Neural cell (in vitro differentiated cells): ENCODE data around the gene NPNT. TPM values are rescaled to one million over a fixed set of nuclear protein-coding genes. Genes with fewer than 3 reads are reported as not detected.

Source experiments
- H2AFZ ChIP-seq: fragments of 200-600, 300-800 bp; sonication (generic), shearing (Covaris generic); 2 replicates; pipeline ENCODE4 v1.6.0; 2014; ENCODE audit warnings: low read depth, mild to moderate bottlenecking, antibody characterized with exemption, low read length, moderate library complexity
- H3F3A ChIP-seq: fragments of 200-600 bp; shearing (Covaris generic); 2 replicates; pipeline ENCODE4 v1.6.1; 2016; ENCODE audit warnings: mild to moderate bottlenecking, moderate library complexity, mixed read lengths, antibody characterized with exemption, low read length; ENCODE audit not compliant: insufficient read depth, poor library complexity, severe bottlenecking
- H3K27ac ChIP-seq: fragments of 200-600, 300-800 bp; sonication (generic), shearing (Covaris generic); 2 replicates; pipeline ENCODE4 v1.5.1; 2014; ENCODE audit warnings: mild to moderate bottlenecking, low read length, moderate library complexity
- H3K27me3 ChIP-seq: fragments of 300-800, 200-600 bp; sonication (generic), shearing (Covaris generic); 2 replicates; pipeline ENCODE4 v1.6.0; 2014; ENCODE audit warnings: mild to moderate bottlenecking, low read depth, low read length, moderate library complexity; ENCODE audit not compliant: insufficient read depth
- H3K36me3 ChIP-seq: fragments of 300-800, 200-600 bp; sonication (generic), shearing (Covaris generic); 2 replicates; pipeline ENCODE4 v1.5.1; 2014; ENCODE audit warnings: mild to moderate bottlenecking, antibody characterized with exemption, low read length, moderate library complexity; ENCODE audit not compliant: insufficient read depth
- H3K4me2 ChIP-seq: fragments of 300-800, 200-600 bp; sonication (generic), shearing (Covaris generic); 2 replicates; pipeline ENCODE4 v1.6.0; 2014; ENCODE audit warnings: mild to moderate bottlenecking, low read length
- H3K4me3 ChIP-seq: fragments of 300-800, 200-600 bp; sonication (generic), shearing (Covaris generic); 2 replicates; pipeline ENCODE4 v1.5.1; 2014; ENCODE audit warnings: mild to moderate bottlenecking, low read length, moderate library complexity
- H3K79me2 ChIP-seq: fragments of 200-600 bp; shearing (Covaris generic); replicated peaks from 2 replicates; pipeline ENCODE4 v1.6.0; 2014; ENCODE audit warnings: mild to moderate bottlenecking, low read length, moderate library complexity; ENCODE audit not compliant: insufficient read depth
- H3K9ac ChIP-seq: fragments of 300-800, 200-600 bp; sonication (generic), shearing (Covaris generic); 2 replicates; pipeline ENCODE4 v1.6.1; 2016; ENCODE audit warnings: mild to moderate bottlenecking, low read length, mixed read lengths
- H3K9me2 ChIP-seq: fragments of 200-600 bp; shearing (Covaris generic); 2 replicates; pipeline ENCODE4 v1.6.1; 2016; ENCODE audit warnings: mild to moderate bottlenecking, low read length, mixed read lengths; ENCODE audit not compliant: insufficient read depth
- H3K9me3 ChIP-seq: fragments of 200-600, 300-800 bp; sonication (generic), shearing (Covaris generic); 2 replicates; pipeline ENCODE4 v1.6.1; 2016; ENCODE audit warnings: mild to moderate bottlenecking, mixed run types, low read length, moderate library complexity, mixed read lengths
- H4K20me1 ChIP-seq: fragments of 200-600 bp; shearing (Covaris generic); 2 replicates; pipeline ENCODE4 v1.6.1; 2016; ENCODE audit warnings: mild to moderate bottlenecking, mixed run types; ENCODE audit not compliant: insufficient read depth
- CTCF ChIP-seq: fragments of 450-650 bp; IDR thresholded peaks from 2 replicates; pipeline ENCODE4 v1.5.1; 2014; ENCODE audit warnings: antibody characterized with exemption, mild to moderate bottlenecking, moderate library complexity; ENCODE audit not compliant: poor library complexity, severe bottlenecking
- EP300 ChIP-seq: fragments of 450-650 bp; conservative IDR thresholded peaks from 2 replicates; pipeline ENCODE4 v1.6.1; 2014; ENCODE audit warnings: antibody characterized with exemption, mild to moderate bottlenecking, moderate library complexity; ENCODE audit not compliant: poor library complexity, severe bottlenecking
- EZH2 ChIP-seq: fragments of 200-600, 300-800 bp; shearing (Covaris generic), sonication (generic); IDR thresholded peaks from 2 replicates; pipeline ENCODE4 v1.6.1; 2014; ENCODE audit warnings: antibody characterized with exemption, low read length, borderline replicate concordance, mild to moderate bottlenecking; ENCODE audit not compliant: insufficient read depth, poor library complexity, severe bottlenecking
- MXI1 ChIP-seq: fragments of 450-650 bp; conservative IDR thresholded peaks from 2 replicates; pipeline ENCODE4 v1.6.1; 2014; ENCODE audit warnings: antibody characterized with exemption, mild to moderate bottlenecking; ENCODE audit not compliant: poor library complexity, severe bottlenecking
- POLR2AphosphoS5 ChIP-seq: IDR thresholded peaks from 2 replicates; pipeline ENCODE4 v1.6.1; 2012
- RAD21 ChIP-seq: fragments of 450-650 bp; conservative IDR thresholded peaks from 2 replicates; pipeline ENCODE4 v1.6.1; 2014; ENCODE audit warnings: antibody characterized with exemption, mild to moderate bottlenecking, moderate library complexity
- REST ChIP-seq: IDR thresholded peaks from 2 replicates; pipeline ENCODE4 v1.6.1; 2012; ENCODE audit warnings: borderline replicate concordance
- SMC3 ChIP-seq: fragments of 450-650 bp; conservative IDR thresholded peaks from 2 replicates; pipeline ENCODE4 v1.6.1; 2014; ENCODE audit warnings: antibody characterized with exemption, mild to moderate bottlenecking, moderate library complexity; ENCODE audit not compliant: poor library complexity
- TAF1 ChIP-seq: IDR thresholded peaks from 2 replicates; pipeline ENCODE4 v1.6.1; 2012; ENCODE audit warnings: low read depth
- polyA plus RNA-seq: library from polyadenylated mRNA; depleted of rRNA; stranded (reverse); fragments of >200 nt; gene quantifications from 2 replicates; pipeline ENCODE4 v1.2.3, GENCODE V29; 2014

The NPNT gene
- polyA plus RNA-seq, 1 donor from 2014 or later, result 2.6 TPM

- no peaks in the 10 kb centered on the region for H4K20me1 ChIP-seq
- TF ChIP-seq REST (no peak), EZH2 (no peak), SMC3 (no peak), MXI1 (no peak), TAF1 (no peak), RAD21 (no peak)
- no peaks in the 10 kb centered on the region for H3K27me3 ChIP-seq
- no peaks in the 10 kb centered on the region for H3K9me2 ChIP-seq
- no peak overlapping the region for H2AFZ ChIP-seq
- H3K27ac ChIP-seq, result no peak overlapping the region
- H3K79me2 ChIP-seq, result no peaks in the 10 kb centered on the region
- no peak overlapping the region for H3K9ac ChIP-seq
- no peak overlapping the region for H3K4me3 ChIP-seq
- no peaks in the 10 kb centered on the region for H3K36me3 ChIP-seq
- no peak overlapping the region for H3K4me2 ChIP-seq
- no peaks in the 10 kb centered on the region for H3K9me3 ChIP-seq
- H3F3A ChIP-seq, result no peaks in the 10 kb centered on the region
Measured at GRCh38 chr4:105998171-105999063, 103.1 kb downstream of the NPNT start.

GRCh38 chr4:106002994-106003393, 107.7 kb downstream of the NPNT start:
- Histone ChIP-seq H3K36me3 (no peaks in the 10 kb centered on the region), H2AFZ (no peak overlapping the region), H3F3A (no peaks in the 10 kb centered on the region), H3K27me3 (no peaks in the 10 kb centered on the region), H3K9ac (no peak overlapping the region), H3K4me2 (no peak overlapping the region), H3K79me2 (no peaks in the 10 kb centered on the region), H4K20me1 (no peaks in the 10 kb centered on the region), H3K9me3 (no peaks in the 10 kb centered on the region), H3K27ac (no peak overlapping the region), H3K9me2 (no peaks in the 10 kb centered on the region), H3K4me3 (no peak overlapping the region)
- TF ChIP-seq EP300, result no peak
- no peak for TF ChIP-seq RAD21
- TF ChIP-seq CTCF, result no peak
- TF ChIP-seq REST, result no peak
- TF ChIP-seq EZH2, result no peak
- TF ChIP-seq TAF1, result no peak
- TF ChIP-seq MXI1, result no peak
- no peak for TF ChIP-seq POLR2AphosphoS5
- no peak for TF ChIP-seq SMC3
